OCI-LY3 (cell line): Measurements from ENCODE around the gene MLH1.
A peak's percentile ranks its signal among the peaks of the same experiment; 100 is the strongest.
"Not testable (repeated sequence)": the region's sequence is repeated elsewhere in the genome, so short reads cannot be mapped to it uniquely, and the experiment has no call there.

Source experiments
- H2AFZ ChIP-seq: fragments of 200-600, 300-600 bp; shearing (Covaris generic); 2 replicates; pipeline ENCODE4 v1.6.0; 2014; ENCODE audit warnings: antibody characterized with exemption, low read depth, low read length
- H3K27ac ChIP-seq: fragments of 200-600, 300-600 bp; sonication (generic); 2 replicates; pipeline ENCODE4 v1.5.1; 2014; ENCODE audit warnings: mild to moderate bottlenecking, low read length, moderate library complexity, mixed read lengths
- H3K27me3 ChIP-seq: fragments of 200-600, 300-600 bp; sonication (generic); 2 replicates; pipeline ENCODE4 v1.6.1; 2014; ENCODE audit warnings: low read depth, low read length, mixed read lengths
- H3K36me3 ChIP-seq: fragments of 200-600, 300-600 bp; sonication (generic); replicated peaks from 2 replicates; pipeline ENCODE3; 2014; ENCODE audit warnings: low read depth, low read length, mixed read lengths
- H3K4me1 ChIP-seq: fragments of 300-600, 200-600 bp; sonication (generic); 2 replicates; pipeline ENCODE4 v1.6.1; 2014; ENCODE audit warnings: low read length, mixed read lengths
- H3K4me2 ChIP-seq: fragments of 200-600, 300-600 bp; sonication (generic); 2 replicates; pipeline ENCODE4 v1.6.1; 2014; ENCODE audit warnings: low read length, mixed read lengths
- H3K4me3 ChIP-seq: fragments of 300-600, 200-600 bp; sonication (generic); 2 replicates; pipeline ENCODE4 v1.5.1; 2014; ENCODE audit warnings: antibody characterized with exemption, mild to moderate bottlenecking, low read length, moderate library complexity
- H3K79me2 ChIP-seq: fragments of 300-600, 200-600 bp; shearing (Covaris generic); 2 replicates; pipeline ENCODE4 v1.6.1; 2014; ENCODE audit warnings: mild to moderate bottlenecking, low read length, mixed read lengths
- H3K9ac ChIP-seq: fragments of 300-600, 200-600 bp; shearing (Covaris generic); 2 replicates; pipeline ENCODE4 v1.6.0; 2014; ENCODE audit warnings: mild to moderate bottlenecking, low read length, moderate library complexity
- H3K9me3 ChIP-seq: fragments of 200-600, 300-600 bp; shearing (Covaris generic); 2 replicates; pipeline ENCODE4 v1.6.1; 2014; ENCODE audit warnings: low read length, mixed read lengths; ENCODE audit not compliant: insufficient read depth
- H4K20me1 ChIP-seq: fragments of 200-600, 300-600 bp; sonication (generic); 2 replicates; pipeline ENCODE4 v1.6.1; 2016; ENCODE audit warnings: low read length, mixed read lengths; ENCODE audit not compliant: insufficient read depth
- CTCF ChIP-seq: fragments of 200-600, 300-600 bp; sonication (generic); IDR thresholded peaks from 2 replicates; pipeline ENCODE4 v1.5.1; 2014; ENCODE audit warnings: antibody characterized with exemption, low read length, low read depth
- EZH2phosphoT487 ChIP-seq: fragments of 200-600 bp; shearing (Covaris generic); IDR thresholded peaks from 2 replicates; pipeline ENCODE4 v1.6.1; 2018; ENCODE audit warnings: antibody characterized with exemption, mixed run types, low read depth

The MLH1 gene

GRCh38 chr3:36944641-36945270 is 48.6 kb upstream of the MLH1 start, which contains the start of gene TRANK1:
Gene TRANK1 (minus strand): TSS chr3:36945054. CDS start chr3:36944809, 245 bp downstream.
- TF ChIP-seq EZH2phosphoT487 = no peak
- TF ChIP-seq CTCF = no peak
- H3K27ac ChIP-seq = peak within 1 kb of the TSS; percentile 59
- H3K36me3 ChIP-seq = peaks cover 4% of the 10 kb centered on the region
- no peaks in the 10 kb centered on the region for H3K27me3 ChIP-seq
- peaks cover 35% of the 10 kb centered on the region for H3K79me2 ChIP-seq
- H3K9me3 ChIP-seq = peaks cover 8% of the 10 kb centered on the region; the same call in 1 of the 2 replicates
- H3K4me2 ChIP-seq = peak within 1 kb of the TSS; percentile 79
- H3K9ac ChIP-seq = peak within 1 kb of the TSS; percentile 90
- H3K4me3 ChIP-seq = peak within 1 kb of the TSS; percentile 78
- peak within 1 kb of the TSS; percentile 76 for H2AFZ ChIP-seq
- peaks cover 8% of the 10 kb centered on the region for H3K4me1 ChIP-seq
- no peaks in the 10 kb centered on the region for H4K20me1 ChIP-seq

GRCh38 chr3:36945333-36945980 is 47.9 kb upstream of the MLH1 start:
- peak overlapping the region; percentile 79 for H3K4me2 ChIP-seq
- no peak overlapping the region; the same call in 1 of the 2 replicates for H3K27ac ChIP-seq
- peak overlapping the region; percentile 76 for H2AFZ ChIP-seq
- peaks cover 35% of the 10 kb centered on the region for H3K79me2 ChIP-seq
- H3K9me3 ChIP-seq = peaks cover 8% of the 10 kb centered on the region; the same call in 1 of the 2 replicates
- peak overlapping the region; percentile 78 for H3K4me3 ChIP-seq
- TF ChIP-seq CTCF (no peak), EZH2phosphoT487 (no peak)
- H4K20me1 ChIP-seq = no peaks in the 10 kb centered on the region
- peaks cover 8% of the 10 kb centered on the region for H3K4me1 ChIP-seq
- H3K9ac ChIP-seq = peak overlapping the region; percentile 90; the same call in 1 of the 2 replicates
- no peaks in the 10 kb centered on the region for H3K27me3 ChIP-seq
- H3K36me3 ChIP-seq = peaks cover 4% of the 10 kb centered on the region

GRCh38 chr3:36947814-36948213 is 45.5 kb upstream of the MLH1 start:
- H3K36me3 ChIP-seq, H3K9ac ChIP-seq, H2AFZ ChIP-seq, H3K4me1 ChIP-seq, H4K20me1 ChIP-seq, H3K27me3 ChIP-seq, H3K4me2 ChIP-seq, H3K9me3 ChIP-seq, H3K27ac ChIP-seq, H3K4me3 ChIP-seq: not testable (repeated sequence)
- H3K79me2 ChIP-seq = peaks cover 15% of the 10 kb centered on the region

- H3K4me1 ChIP-seq = peaks cover 37% of the 10 kb centered on the region
- no peak overlapping the region for H3K9ac ChIP-seq
- no peaks in the 10 kb centered on the region for H3K79me2 ChIP-seq
- no peak overlapping the region for H3K27ac ChIP-seq
- H3K4me3 ChIP-seq = no peak overlapping the region
- TF ChIP-seq EZH2phosphoT487 = no peak
- H3K9me3 ChIP-seq = no peaks in the 10 kb centered on the region
- no peaks in the 10 kb centered on the region for H3K36me3 ChIP-seq
- no peaks in the 10 kb centered on the region for H4K20me1 ChIP-seq
- H2AFZ ChIP-seq = no peak overlapping the region
- no peak overlapping the region for H3K4me2 ChIP-seq
- H3K27me3 ChIP-seq = no peaks in the 10 kb centered on the region
These were observed 38.7 kb upstream of the MLH1 start for GRCh38 chr3:36954452-36955134.
